HEK293 (cell line): ENCODE results near the gene CCDC74A.

Experiments used
- CTCF ChIA-PET: fragments of 350-600 bp; formaldehyde crosslinking; extraction: SDS; loops from one replicate; lab custom pipeline; 2021; ENCODE audit warnings: antibody characterized with exemption; lab: Yijun Ruan, JAX
- POLR2A ChIA-PET: fragments of 300-600 bp; formaldehyde crosslinking; extraction: SDS; loops from one replicate; lab custom pipeline; 2020; ENCODE audit warnings: antibody characterized with exemption, inconsistent platforms; lab: Yijun Ruan, JAX
- H3K27ac ChIP-seq: fragments of 200-500 bp; sonication (Bioruptor generic); 2 replicates; pipeline ENCODE4 v1.5.1; 2014; ENCODE audit warnings: low read depth, low read length, control low read depth, inconsistent platforms; ENCODE audit errors: extremely low read depth
- H3K36me3 ChIP-seq, 2 experiments: fragments of 200-500 bp in 1 of 2; sonication (Bioruptor generic) in 1 of 2; 1 replicate in 1 of 2; 2 replicates in 1 of 2; pipeline ENCODE4 v1.5.1; 2014 to 2017; ENCODE audit warnings: inconsistent platforms in 2 of 2, low read length in 2 of 2; ENCODE audit not compliant: control insufficient read depth in 2 of 2, insufficient read depth in 1 of 2
- H3K4me1 ChIP-seq: fragments of 200-500 bp; sonication (Bioruptor generic); 2 replicates; pipeline ENCODE4 v1.5.1; 2014; ENCODE audit warnings: mild to moderate bottlenecking, low read length, inconsistent platforms; ENCODE audit not compliant: control insufficient read depth, insufficient read depth
- H3K4me3 ChIP-seq: 2 replicates; pipeline ENCODE4 v1.5.1; 2011; ENCODE audit warnings: low read depth, mild to moderate bottlenecking, control low read depth, low read length, moderate library complexity
- H3K9me3 ChIP-seq: fragments of 200-500 bp; sonication (Bioruptor generic); 2 replicates; pipeline ENCODE4 v1.5.1; 2014; ENCODE audit warnings: low read depth, low read length, inconsistent platforms; ENCODE audit not compliant: control insufficient read depth, insufficient read depth
- GFI1B ChIP-seq: fragments of 450-650 bp; formaldehyde crosslinking; IDR thresholded peaks from 2 replicates; pipeline ENCODE4 v1.5.1; 2016; ENCODE audit warnings: missing biosample characterization, missing genetic modification characterization
- IKZF3 ChIP-seq: fragments of 450-650 bp; IDR thresholded peaks from 2 replicates; pipeline ENCODE4 v1.5.0; 2018; ENCODE audit warnings: missing biosample characterization, mild to moderate bottlenecking, missing genetic modification characterization, moderate library complexity
- MYNN ChIP-seq: fragments of 450-650 bp; formaldehyde crosslinking; IDR thresholded peaks from 2 replicates; pipeline ENCODE4 v1.5.1; 2016; ENCODE audit warnings: missing biosample characterization, missing genetic modification characterization, borderline replicate concordance
- PRDM6 ChIP-seq: fragments of 450-650 bp; formaldehyde crosslinking; IDR thresholded peaks from 2 replicates; pipeline ENCODE4 v1.5.1; 2017; ENCODE audit warnings: missing biosample characterization, missing genetic modification characterization
- RBAK ChIP-seq: fragments of 450-650 bp; formaldehyde crosslinking; IDR thresholded peaks from 2 replicates; pipeline ENCODE4 v1.5.1; 2016; ENCODE audit warnings: missing biosample characterization, missing genetic modification characterization
- YY1 ChIP-seq: fragments of 450-650 bp; formaldehyde crosslinking; IDR thresholded peaks from 2 replicates; pipeline ENCODE4 v1.5.1; 2018; ENCODE audit warnings: missing biosample characterization, missing genetic modification characterization
- ZBTB48 ChIP-seq: fragments of 450-650 bp; formaldehyde crosslinking; IDR thresholded peaks from 2 replicates; pipeline ENCODE4 v1.5.1; 2016; ENCODE audit warnings: missing biosample characterization, missing genetic modification characterization
- ZNF2 ChIP-seq: fragments of 450-650 bp; formaldehyde crosslinking; IDR thresholded peaks from 2 replicates; pipeline ENCODE4 v1.5.1; 2016; ENCODE audit warnings: missing biosample characterization, missing genetic modification characterization
- ZNF266 ChIP-seq: fragments of 450-650 bp; formaldehyde crosslinking; IDR thresholded peaks from 2 replicates; pipeline ENCODE4 v1.5.1; 2016; ENCODE audit warnings: missing biosample characterization, missing genetic modification characterization, low read depth
- ZNF529 ChIP-seq: fragments of 450-650 bp; formaldehyde crosslinking; IDR thresholded peaks from 2 replicates; pipeline ENCODE4 v1.5.1; 2017; ENCODE audit warnings: missing genetic modification characterization, missing biosample characterization; ENCODE audit not compliant: insufficient replicate concordance
- ZNF791 ChIP-seq: fragments of 450-650 bp; formaldehyde crosslinking; IDR thresholded peaks from 2 replicates; pipeline ENCODE4 v1.5.1; 2016; ENCODE audit warnings: missing biosample characterization, missing genetic modification characterization
- ZNF792 ChIP-seq: fragments of 450-650 bp; formaldehyde crosslinking; IDR thresholded peaks from 2 replicates; pipeline ENCODE4 v1.5.1; 2016; ENCODE audit warnings: missing biosample characterization, missing genetic modification characterization

The CCDC74A gene

GRCh38 chr2:131580187-131580586, 52.5 kb downstream of the CCDC74A start:
- no peak for TF ChIP-seq IKZF3
- no peak for TF ChIP-seq ZBTB48 (tag by site-specific recombination)
- TF ChIP-seq RBAK, result no peak
- TF ChIP-seq ZNF529 (tag by site-specific recombination), result no peak
- no peak for TF ChIP-seq ZNF266 (tag by site-specific recombination)
- no peak for TF ChIP-seq ZNF791
- TF ChIP-seq ZNF2, result no peak
- TF ChIP-seq ZNF792, result no peak
- TF ChIP-seq GFI1B (tag by site-specific recombination), result no peak
- no peak for TF ChIP-seq YY1 (tag by site-specific recombination)
- no peak for TF ChIP-seq PRDM6
- no peak for TF ChIP-seq MYNN (tag by site-specific recombination)
- ChIA-PET CTCF (no interaction called here), POLR2A (no interaction called here)
- Histone ChIP-seq H3K36me3 (no peaks in the 10 kb centered on the region), H3K4me3 (no peak overlapping the region), H3K27ac (no peak overlapping the region), H3K9me3 (no peaks in the 10 kb centered on the region), H3K4me1 (no peaks in the 10 kb centered on the region)
